GM12892 (cell line): Measurements from ENCODE around the gene BICD2.

ENCODE experiments used
- DNase-seq: peaks from one replicate; pipeline ENCODE4 v3.0.0; 2011; ENCODE audit not compliant: insufficient read length
- FAIRE-seq: peaks from 2 replicates; lab custom pipeline; 2011; peaks lifted over from hg19 to GRCh38; lab: Jason Lieb, UNC
- POLR2A ChIP-seq: IDR thresholded peaks from 2 replicates; pipeline ENCODE4 v1.6.1; 2011; ENCODE audit warnings: low read depth, low read length, control low read depth
- POLR2AphosphoS5 ChIP-seq: IDR thresholded peaks from 2 replicates; pipeline ENCODE4 v1.6.1; 2011; ENCODE audit warnings: low read depth, low read length, control low read depth
- TAF1 ChIP-seq: IDR thresholded peaks from 2 replicates; pipeline ENCODE4 v1.6.1; 2011; ENCODE audit warnings: low read depth, mild to moderate bottlenecking, control low read depth, low read length, borderline replicate concordance

BICD2 gene

GRCh38 chr9:92722386-92723298 lies 42.0 kb downstream of the BICD2 start:
- no peak for TF ChIP-seq POLR2A
- no peak for TF ChIP-seq POLR2AphosphoS5
- TF ChIP-seq TAF1, result no peak
- FAIRE-seq (no peak), DNase-seq (no peak)

- TF ChIP-seq TAF1 (no peak), POLR2AphosphoS5 (no peak), POLR2A (no peak)
- FAIRE-seq, result no peak
- DNase-seq, result no peak
These were observed 43.1 kb downstream of the BICD2 start for GRCh38 chr9:92721548-92721947.

GRCh38 chr9:92720807-92721535 lies 43.7 kb downstream of the BICD2 start:
- FAIRE-seq, result no peak
- no peak for DNase-seq
- no peak for TF ChIP-seq TAF1
- TF ChIP-seq POLR2AphosphoS5, result no peak
- TF ChIP-seq POLR2A, result no peak

GRCh38 chr9:92720209-92720765 lies 44.3 kb downstream of the BICD2 start:
- DNase-seq (no peak), FAIRE-seq (no peak)
- TF ChIP-seq POLR2AphosphoS5, result no peak
- no peak for TF ChIP-seq TAF1
- no peak for TF ChIP-seq POLR2A

- TF ChIP-seq TAF1, result no peak
- no peak for FAIRE-seq
These were observed 45.5 kb downstream of the BICD2 start for GRCh38 chr9:92719028-92719647.

GRCh38 chr9:92718086-92719001 lies 46.3 kb downstream of the BICD2 start:
- DNase-seq, result no peak

More at GRCh38 chr9:92719028-92719647, 45.5 kb downstream of the BICD2 start:
- no peak for DNase-seq

GRCh38 chr9:92717201-92718085 lies 47.2 kb downstream of the BICD2 start:
- peak; percentile 67 for FAIRE-seq
- DNase-seq, result no peak
- TF ChIP-seq POLR2AphosphoS5, result no peak
- TF ChIP-seq POLR2A, result no peak
- TF ChIP-seq TAF1, result no peak

More at GRCh38 chr9:92718086-92719001, 46.3 kb downstream of the BICD2 start:
- TF ChIP-seq POLR2A (no peak), POLR2AphosphoS5 (no peak), TAF1 (no peak)
- no peak for FAIRE-seq

GRCh38 chr9:92716557-92716956 lies 48.1 kb downstream of the BICD2 start:
- TF ChIP-seq POLR2AphosphoS5, result no peak
- no peak for TF ChIP-seq TAF1
- no peak for TF ChIP-seq POLR2A
- FAIRE-seq (peak; percentile 91), DNase-seq (peak; percentile 82)

GRCh38 chr9:92715488-92716231 lies 49.0 kb downstream of the BICD2 start:
- TF ChIP-seq POLR2AphosphoS5, result no peak
- TF ChIP-seq POLR2A, result no peak
- TF ChIP-seq TAF1, result no peak
- DNase-seq (no peak), FAIRE-seq (no peak)
